NOMO-1 treated with DMSO at 0.1 percent for 48 hours (cell line): ENCODE results near the gene ADTRP.

Source experiments
- DNase-seq: peaks from one replicate; lab custom pipeline; 2025; ENCODE audit not compliant: unreplicated experiment; lab: John Stamatoyannopoulos, UW

ADTRP gene

GRCh38 chr6:11727998-11728961, 50.3 kb downstream of the ADTRP start:
- DNase-seq = peak; percentile 64

GRCh38 chr6:11727346-11727997, 51.1 kb downstream of the ADTRP start:
- no peak for DNase-seq

GRCh38 chr6:11724286-11724685, 54.3 kb downstream of the ADTRP start:
- DNase-seq = no peak

- no peak for DNase-seq
These were observed 55.6 kb downstream of the ADTRP start for GRCh38 chr6:11722805-11723631.

GRCh38 chr6:11722220-11722619, 56.4 kb downstream of the ADTRP start:
- no peak for DNase-seq

GRCh38 chr6:11718463-11718862, 60.1 kb downstream of the ADTRP start:
- no peak for DNase-seq

- DNase-seq = no peak
These were observed 60.6 kb downstream of the ADTRP start for GRCh38 chr6:11718031-11718430.

GRCh38 chr6:11714798-11715285, 63.8 kb downstream of the ADTRP start:
- peak; percentile 33 for DNase-seq

- DNase-seq = peak; percentile 6
These were observed 64.3 kb downstream of the ADTRP start for GRCh38 chr6:11714116-11714797.

- DNase-seq = peak; percentile 90
These were observed 65.8 kb downstream of the ADTRP start for GRCh38 chr6:11712760-11713159.

- peak; percentile 34 for DNase-seq
These were observed 66.5 kb downstream of the ADTRP start for GRCh38 chr6:11711984-11712711.

- DNase-seq = peak; percentile 6
These were observed 67.3 kb downstream of the ADTRP start for GRCh38 chr6:11711003-11711983.

- no peak for DNase-seq
These were observed 68.3 kb downstream of the ADTRP start for GRCh38 chr6:11710311-11710761.

- DNase-seq = no peak
These were observed 72.4 kb downstream of the ADTRP start for GRCh38 chr6:11706171-11706570.

GRCh38 chr6:11705483-11705882, 73.1 kb downstream of the ADTRP start:
- no peak for DNase-seq

- DNase-seq = no peak
These were observed 73.5 kb downstream of the ADTRP start for GRCh38 chr6:11705069-11705468.

- no peak for DNase-seq
These were observed 74.9 kb downstream of the ADTRP start for GRCh38 chr6:11703725-11704124.

GRCh38 chr6:11702500-11703130, 76.0 kb downstream of the ADTRP start:
- DNase-seq = peak; percentile 32
